Astrocyte of the spinal cord (primary cell): ENCODE data around the gene DNAJC6.

Experiments used
- DNase-seq: peaks from one replicate; pipeline ENCODE4 v3.0.0; 2011; ENCODE audit warnings: low read depth, low spot score
- H3K4me3 ChIP-seq: 2 replicates; pipeline ENCODE4 v1.5.1; 2011; ENCODE audit warnings: low read depth, mild to moderate bottlenecking, low read length, moderate library complexity
- in situ Hi-C: cut with HindIII; loops from 2 replicates; pipeline ENCODE4 v1.10.0; 2017; ENCODE audit warnings: low sequenced_read_pairs
- TF ChIP-seq, protein P1 (sequence below): IDR thresholded peaks from 2 replicates; pipeline ENCODE4 v1.5.1; 2012; ENCODE audit warnings: low read depth, mild to moderate bottlenecking, low read length, inconsistent platforms

DNAJC6 gene

DNA sequence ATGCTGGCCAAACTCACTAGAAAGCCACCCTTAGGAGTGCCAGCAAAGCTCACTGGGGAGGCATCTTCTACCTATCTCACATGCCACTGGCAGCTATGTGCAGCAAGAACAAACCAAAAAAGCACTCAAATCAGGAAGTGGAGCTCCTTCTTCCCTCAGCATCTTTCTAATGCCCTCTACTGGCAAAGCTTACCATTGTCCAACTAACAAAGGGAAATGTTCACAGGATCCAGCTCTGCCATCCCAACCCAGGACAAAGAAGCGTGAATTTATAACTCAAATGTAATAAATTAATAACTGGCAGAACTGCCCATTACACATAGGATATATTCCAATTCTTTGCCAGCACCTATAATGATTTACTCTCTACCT lies 150.0 kb downstream of the DNAJC6 start:
- peak; percentile 39 for DNase-seq
- TF ChIP-seq, protein P1, sequence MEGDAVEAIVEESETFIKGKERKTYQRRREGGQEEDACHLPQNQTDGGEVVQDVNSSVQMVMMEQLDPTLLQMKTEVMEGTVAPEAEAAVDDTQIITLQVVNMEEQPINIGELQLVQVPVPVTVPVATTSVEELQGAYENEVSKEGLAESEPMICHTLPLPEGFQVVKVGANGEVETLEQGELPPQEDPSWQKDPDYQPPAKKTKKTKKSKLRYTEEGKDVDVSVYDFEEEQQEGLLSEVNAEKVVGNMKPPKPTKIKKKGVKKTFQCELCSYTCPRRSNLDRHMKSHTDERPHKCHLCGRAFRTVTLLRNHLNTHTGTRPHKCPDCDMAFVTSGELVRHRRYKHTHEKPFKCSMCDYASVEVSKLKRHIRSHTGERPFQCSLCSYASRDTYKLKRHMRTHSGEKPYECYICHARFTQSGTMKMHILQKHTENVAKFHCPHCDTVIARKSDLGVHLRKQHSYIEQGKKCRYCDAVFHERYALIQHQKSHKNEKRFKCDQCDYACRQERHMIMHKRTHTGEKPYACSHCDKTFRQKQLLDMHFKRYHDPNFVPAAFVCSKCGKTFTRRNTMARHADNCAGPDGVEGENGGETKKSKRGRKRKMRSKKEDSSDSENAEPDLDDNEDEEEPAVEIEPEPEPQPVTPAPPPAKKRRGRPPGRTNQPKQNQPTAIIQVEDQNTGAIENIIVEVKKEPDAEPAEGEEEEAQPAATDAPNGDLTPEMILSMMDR, result peak; percentile 61
- in situ Hi-C loops, result no loop called here
- H3K4me3 ChIP-seq, result no peak overlapping the region
